BE2C (cell line): Measurements from ENCODE around the gene UNC5B.
A peak's percentile ranks its signal among the peaks of the same experiment; 100 is the strongest.
"Not testable (repeated sequence)": the region's sequence is repeated elsewhere in the genome, so short reads cannot be mapped to it uniquely, and the experiment has no call there.

ENCODE experiments used
- DNase-seq: peaks from one replicate; pipeline ENCODE4 v3.0.0-alpha.2; 2020
- H3K27me3 ChIP-seq: fragments of 250-450 bp; sonication (Bioruptor Pico); 2 replicates; pipeline ENCODE4 v1.5.1; 2020; ENCODE audit warnings: mild to moderate bottlenecking
- H3K36me3 ChIP-seq: fragments of 250-450 bp; sonication (Bioruptor Pico); 2 replicates; pipeline ENCODE4 v1.5.1; 2020; ENCODE audit warnings: mild to moderate bottlenecking
- H3K4me1 ChIP-seq: fragments of 250-450 bp; sonication (Bioruptor Pico); 2 replicates; pipeline ENCODE4 v1.5.1; 2020
- H3K4me3 ChIP-seq: 2 replicates; pipeline ENCODE4 v1.5.1; 2011; ENCODE audit warnings: low read depth, low read length
- H3K9me3 ChIP-seq: fragments of 250-450 bp; sonication (Bioruptor Pico); 2 replicates; pipeline ENCODE4 v1.5.1; 2020
- TF ChIP-seq, protein P1 (sequence below): IDR thresholded peaks from 2 replicates; pipeline ENCODE4 v1.5.1; 2012; ENCODE audit warnings: mild to moderate bottlenecking, low read depth, low read length

Gene UNC5B

DNA sequence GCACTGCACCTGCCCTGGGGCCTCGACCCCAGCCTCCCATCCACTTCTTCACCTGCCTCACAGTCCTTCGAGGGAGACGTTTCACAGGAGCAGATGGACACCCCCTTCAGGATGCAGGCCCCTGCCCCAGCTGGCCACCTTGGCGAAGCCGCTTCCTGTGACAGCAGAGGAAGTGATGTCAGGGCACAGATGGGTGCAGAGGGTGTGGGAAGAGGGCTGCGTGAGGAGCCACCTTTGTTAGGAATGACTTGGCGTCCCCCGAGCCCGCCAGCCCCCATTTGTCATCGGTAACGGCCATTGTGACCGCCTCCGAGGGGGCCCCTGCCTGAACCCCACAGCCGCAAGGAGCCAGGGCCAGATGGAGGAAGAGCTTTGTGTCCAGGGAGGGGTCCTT is 59.3 kb downstream of the UNC5B start:
- Histone ChIP-seq H3K36me3 (peaks cover 36% of the 10 kb centered on the region), H3K9me3 (no peaks in the 10 kb centered on the region), H3K4me1 (peaks cover 66% of the 10 kb centered on the region), H3K4me3 (no peak overlapping the region), H3K27me3 (no peaks in the 10 kb centered on the region)
- TF ChIP-seq, protein P1, sequence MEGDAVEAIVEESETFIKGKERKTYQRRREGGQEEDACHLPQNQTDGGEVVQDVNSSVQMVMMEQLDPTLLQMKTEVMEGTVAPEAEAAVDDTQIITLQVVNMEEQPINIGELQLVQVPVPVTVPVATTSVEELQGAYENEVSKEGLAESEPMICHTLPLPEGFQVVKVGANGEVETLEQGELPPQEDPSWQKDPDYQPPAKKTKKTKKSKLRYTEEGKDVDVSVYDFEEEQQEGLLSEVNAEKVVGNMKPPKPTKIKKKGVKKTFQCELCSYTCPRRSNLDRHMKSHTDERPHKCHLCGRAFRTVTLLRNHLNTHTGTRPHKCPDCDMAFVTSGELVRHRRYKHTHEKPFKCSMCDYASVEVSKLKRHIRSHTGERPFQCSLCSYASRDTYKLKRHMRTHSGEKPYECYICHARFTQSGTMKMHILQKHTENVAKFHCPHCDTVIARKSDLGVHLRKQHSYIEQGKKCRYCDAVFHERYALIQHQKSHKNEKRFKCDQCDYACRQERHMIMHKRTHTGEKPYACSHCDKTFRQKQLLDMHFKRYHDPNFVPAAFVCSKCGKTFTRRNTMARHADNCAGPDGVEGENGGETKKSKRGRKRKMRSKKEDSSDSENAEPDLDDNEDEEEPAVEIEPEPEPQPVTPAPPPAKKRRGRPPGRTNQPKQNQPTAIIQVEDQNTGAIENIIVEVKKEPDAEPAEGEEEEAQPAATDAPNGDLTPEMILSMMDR: no peak
- DNase-seq: no peak

- Histone ChIP-seq H3K4me1 (peaks cover 66% of the 10 kb centered on the region), H3K36me3 (peaks cover 33% of the 10 kb centered on the region), H3K4me3 (no peak overlapping the region), H3K27me3 (no peaks in the 10 kb centered on the region), H3K9me3 (no peaks in the 10 kb centered on the region)
- TF ChIP-seq, protein P1: no peak
- DNase-seq: no peak
Measured at GRCh38 chr10:71272056-71272771, 59.8 kb downstream of the UNC5B start.

DNA sequence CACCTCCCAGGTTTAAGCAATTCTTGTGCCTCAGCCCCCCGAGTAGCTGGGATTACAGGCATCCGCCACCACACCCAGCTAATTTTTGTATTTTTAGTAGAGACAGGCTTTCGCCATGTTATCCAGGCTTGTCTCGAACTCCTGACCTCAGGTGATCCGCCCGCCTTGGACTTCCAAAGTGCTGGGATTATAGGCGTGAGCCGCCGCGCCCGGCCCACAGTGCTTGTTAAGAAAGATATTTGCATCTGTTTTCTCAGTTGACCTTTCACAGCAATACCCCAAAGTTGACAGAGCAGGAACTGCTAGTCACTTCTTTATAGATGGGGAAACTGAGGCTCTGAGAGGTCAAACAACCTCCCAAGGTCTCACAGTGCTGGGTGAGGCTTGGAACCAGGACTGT is 60.6 kb downstream of the UNC5B start:
- Histone ChIP-seq H3K4me1 (peaks cover 66% of the 10 kb centered on the region), H3K36me3 (peaks cover 32% of the 10 kb centered on the region)
- not testable (repeated sequence) for H3K9me3 ChIP-seq, H3K4me3 ChIP-seq, H3K27me3 ChIP-seq, DNase-seq

DNA sequence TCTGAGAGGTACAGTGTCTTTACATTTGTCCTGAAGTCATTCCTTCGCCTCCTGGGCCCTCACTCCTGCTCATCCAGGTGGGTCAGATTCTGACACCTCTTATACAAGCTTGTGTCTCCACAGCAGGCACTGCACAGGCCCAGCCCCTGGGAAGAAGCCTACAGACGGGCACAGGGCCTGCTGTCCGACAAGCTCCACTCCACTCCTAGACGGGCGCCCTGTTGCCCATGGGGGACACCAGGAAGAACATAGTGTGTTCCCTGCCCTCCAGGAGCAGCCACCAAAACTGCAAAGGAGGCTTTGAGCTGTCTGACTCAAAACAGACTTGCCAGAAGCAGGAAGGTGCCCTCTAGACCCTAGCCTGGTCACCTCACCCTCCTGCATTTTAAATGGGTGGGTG is 61.1 kb downstream of the UNC5B start:
- H3K27me3 ChIP-seq: no peaks in the 10 kb centered on the region
- no peak overlapping the region for H3K4me3 ChIP-seq
- H3K9me3 ChIP-seq: no peaks in the 10 kb centered on the region
- peaks cover 34% of the 10 kb centered on the region for H3K36me3 ChIP-seq
- TF ChIP-seq, protein P1: no peak
- H3K4me1 ChIP-seq: peaks cover 66% of the 10 kb centered on the region
- DNase-seq: no peak

- Histone ChIP-seq H3K4me1 (peaks cover 69% of the 10 kb centered on the region), H3K9me3 (no peaks in the 10 kb centered on the region), H3K36me3 (peaks cover 43% of the 10 kb centered on the region), H3K4me3 (no peak overlapping the region), H3K27me3 (no peaks in the 10 kb centered on the region)
- TF ChIP-seq, protein P1: 0 out of 2 replicates have a peak, but pooled peaks have one; percentile 7
- no peak for DNase-seq
Measured at GRCh38 chr10:71274901-71275796, 62.8 kb downstream of the UNC5B start.

- Histone ChIP-seq H3K36me3 (peaks cover 54% of the 10 kb centered on the region), H3K4me3 (no peak overlapping the region), H3K9me3 (no peaks in the 10 kb centered on the region), H3K27me3 (no peaks in the 10 kb centered on the region), H3K4me1 (peaks cover 55% of the 10 kb centered on the region)
- DNase-seq: peak; percentile 75
- TF ChIP-seq, protein P1: no peak
Measured at GRCh38 chr10:71276873-71277272, 64.5 kb downstream of the UNC5B start.
